Measurements from ENCODE around the gene CNOT2. TPM values are rescaled to one million over a fixed set of nuclear protein-coding genes. Genes with fewer than 3 reads are reported as not detected.

The CNOT2 gene
- total RNA-seq, 2 donors from 2014 or later, result 96.2 to 96.5 TPM

DNA sequence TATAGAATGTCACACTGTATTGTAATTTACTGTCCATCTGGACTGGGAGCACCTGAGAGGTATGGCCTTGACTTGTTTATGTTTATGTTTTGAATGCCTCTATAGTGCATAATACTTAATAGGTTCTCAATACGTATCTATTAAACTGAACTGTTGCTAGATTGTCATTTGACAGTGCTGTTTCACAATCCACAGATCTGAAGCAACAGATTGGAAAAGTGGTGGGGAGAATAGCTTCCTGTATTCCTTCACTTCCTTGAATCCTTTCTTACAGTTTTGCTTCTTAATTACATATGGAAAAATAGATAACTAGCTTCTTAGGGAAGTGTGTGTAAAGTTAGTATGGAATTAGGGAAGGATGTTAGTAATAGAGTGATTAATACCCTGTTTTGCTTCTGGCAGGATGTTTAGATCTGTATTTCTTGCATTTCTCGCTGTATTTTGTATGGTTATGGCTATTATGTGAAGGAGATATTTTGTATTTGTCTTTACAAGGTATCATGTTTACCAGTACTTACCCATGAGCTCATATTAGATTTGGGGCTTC is 4.5 kb downstream of the CNOT2 start:
- peaks cover 7% of the 10 kb centered on the region for H3K4me1 ChIP-seq (ENCODE audit: control insufficient read depth, insufficient read depth, low read length)
- no peak overlapping the region for H3K27ac Mint-ChIP-seq
- H3K9ac ChIP-seq (ENCODE audit: extremely low read depth, low read length, poor library complexity, severe bottlenecking), result no peak overlapping the region
- peaks cover 3% of the 10 kb centered on the region for H3K36me3 Mint-ChIP-seq (ENCODE audit: low read depth)
- no peaks in the 10 kb centered on the region for H3K9me3 Mint-ChIP-seq
- H3K27me3 ChIP-seq (ENCODE audit: control insufficient read depth, insufficient read depth, low read length, poor library complexity, severe bottlenecking), result no peaks in the 10 kb centered on the region
- no peak overlapping the region for H3K4me3 ChIP-seq (ENCODE audit: low read length)
- peaks cover 53% of the 10 kb centered on the region for H3K4me1 Mint-ChIP-seq
- H3K4me3 Mint-ChIP-seq, result no peak overlapping the region
- no peak overlapping the region for H3K27ac ChIP-seq (ENCODE audit: low read depth, low read length)
- H3K9me3 ChIP-seq (ENCODE audit: control insufficient read depth, low read length), result no peaks in the 10 kb centered on the region
- DNase-seq, result no peak
- H3K27me3 Mint-ChIP-seq (ENCODE audit: insufficient read depth), result no peaks in the 10 kb centered on the region
- TF ChIP-seq, protein P1, sequence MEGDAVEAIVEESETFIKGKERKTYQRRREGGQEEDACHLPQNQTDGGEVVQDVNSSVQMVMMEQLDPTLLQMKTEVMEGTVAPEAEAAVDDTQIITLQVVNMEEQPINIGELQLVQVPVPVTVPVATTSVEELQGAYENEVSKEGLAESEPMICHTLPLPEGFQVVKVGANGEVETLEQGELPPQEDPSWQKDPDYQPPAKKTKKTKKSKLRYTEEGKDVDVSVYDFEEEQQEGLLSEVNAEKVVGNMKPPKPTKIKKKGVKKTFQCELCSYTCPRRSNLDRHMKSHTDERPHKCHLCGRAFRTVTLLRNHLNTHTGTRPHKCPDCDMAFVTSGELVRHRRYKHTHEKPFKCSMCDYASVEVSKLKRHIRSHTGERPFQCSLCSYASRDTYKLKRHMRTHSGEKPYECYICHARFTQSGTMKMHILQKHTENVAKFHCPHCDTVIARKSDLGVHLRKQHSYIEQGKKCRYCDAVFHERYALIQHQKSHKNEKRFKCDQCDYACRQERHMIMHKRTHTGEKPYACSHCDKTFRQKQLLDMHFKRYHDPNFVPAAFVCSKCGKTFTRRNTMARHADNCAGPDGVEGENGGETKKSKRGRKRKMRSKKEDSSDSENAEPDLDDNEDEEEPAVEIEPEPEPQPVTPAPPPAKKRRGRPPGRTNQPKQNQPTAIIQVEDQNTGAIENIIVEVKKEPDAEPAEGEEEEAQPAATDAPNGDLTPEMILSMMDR (conservative IDR thresholded peaks at IDR 0.05), result no peak
- no peaks in the 10 kb centered on the region for H3K36me3 ChIP-seq (ENCODE audit: control insufficient read depth, insufficient read depth, low read length)
- WGBS, 2 experiments (ENCODE audit: insufficient coverage in 1 of 2, insufficient read length in 1 of 2), result 94 to 100% methylated on average over 2 of the region's 2 CpGs

DNA sequence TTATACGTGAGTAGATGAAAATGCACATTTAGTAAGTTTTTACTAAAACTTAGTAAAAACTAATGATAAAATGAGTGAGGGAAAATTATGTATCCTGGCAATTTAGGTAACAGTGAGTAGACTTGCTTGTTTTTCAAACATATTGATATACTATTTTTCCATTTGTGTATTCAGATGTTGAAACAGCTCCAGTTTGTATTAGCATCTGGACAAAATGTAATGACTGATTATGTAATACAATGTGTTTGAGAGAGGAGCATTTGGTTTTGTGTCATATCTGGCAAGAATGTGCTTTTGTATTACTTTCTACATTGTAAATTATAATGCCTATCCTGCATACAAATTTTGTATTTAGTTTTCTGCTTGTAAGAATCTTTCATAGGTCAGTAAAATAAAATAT is 5.6 kb downstream of the CNOT2 start:
- Histone ChIP-seq H3K36me3 (ENCODE audit: control insufficient read depth, insufficient read depth, low read length) (no peaks in the 10 kb centered on the region), H3K4me1 (ENCODE audit: control insufficient read depth, insufficient read depth, low read length) (peaks cover 7% of the 10 kb centered on the region), H3K4me3 (ENCODE audit: low read length) (no peak overlapping the region), H3K9me3 (ENCODE audit: control insufficient read depth, low read length) (no peaks in the 10 kb centered on the region), H3K9ac (ENCODE audit: extremely low read depth, low read length, poor library complexity, severe bottlenecking) (no peak overlapping the region), H3K27ac (ENCODE audit: low read depth, low read length) (no peak overlapping the region), H3K27me3 (ENCODE audit: control insufficient read depth, insufficient read depth, low read length, poor library complexity, severe bottlenecking) (no peaks in the 10 kb centered on the region)
- no peak for DNase-seq
- H3K4me3 Mint-ChIP-seq, result no peak overlapping the region
- H3K27ac Mint-ChIP-seq, result no peak overlapping the region
- 71% methylated on average over 1 of the region's 1 CpG; no CpG with 5 or more reads in 1 of the 2 experiments for WGBS, 2 experiments (ENCODE audit: insufficient coverage in 1 of 2, insufficient read length in 1 of 2)
- H3K4me1 Mint-ChIP-seq, result peaks cover 56% of the 10 kb centered on the region
- TF ChIP-seq, protein P1 (conservative IDR thresholded peaks at IDR 0.05), result no peak
- peaks cover 6% of the 10 kb centered on the region for H3K36me3 Mint-ChIP-seq (ENCODE audit: low read depth)
- H3K9me3 Mint-ChIP-seq, result no peaks in the 10 kb centered on the region
- H3K27me3 Mint-ChIP-seq (ENCODE audit: insufficient read depth), result no peaks in the 10 kb centered on the region

GRCh38 chr12:70249903-70250302 is 6.7 kb downstream of the CNOT2 start:
- Mint-ChIP-seq H3K27me3 (ENCODE audit: insufficient read depth) (no peaks in the 10 kb centered on the region), H3K4me3 (no peak overlapping the region), H3K4me1 (peaks cover 49% of the 10 kb centered on the region), H3K36me3 (ENCODE audit: low read depth) (peaks cover 6% of the 10 kb centered on the region), H3K9me3 (no peaks in the 10 kb centered on the region), H3K27ac (no peak overlapping the region)
- H3K27me3 ChIP-seq (ENCODE audit: control insufficient read depth, insufficient read depth, low read length, poor library complexity, severe bottlenecking), result no peaks in the 10 kb centered on the region
- no peak overlapping the region for H3K27ac ChIP-seq (ENCODE audit: low read depth, low read length)
- WGBS, 2 experiments (ENCODE audit: insufficient coverage in 1 of 2, insufficient read length in 1 of 2), result 80 to 99% methylated on average over 1 to 2 of the region's 2 CpGs
- no peaks in the 10 kb centered on the region for H3K9me3 ChIP-seq (ENCODE audit: control insufficient read depth, low read length)
- no peak overlapping the region for H3K9ac ChIP-seq (ENCODE audit: extremely low read depth, low read length, poor library complexity, severe bottlenecking)
- no peak overlapping the region for H3K4me3 ChIP-seq (ENCODE audit: low read length)
- TF ChIP-seq, protein P1 (conservative IDR thresholded peaks at IDR 0.05), result no peak
- no peaks in the 10 kb centered on the region for H3K36me3 ChIP-seq (ENCODE audit: control insufficient read depth, insufficient read depth, low read length)
- DNase-seq, result no peak
- H3K4me1 ChIP-seq (ENCODE audit: control insufficient read depth, insufficient read depth, low read length), result peaks cover 7% of the 10 kb centered on the region

Data from endodermal cell (in vitro differentiated cells).